T47D (cell line): ENCODE data around the gene BAG2.
A peak's percentile ranks its signal among the peaks of the same experiment; 100 is the strongest.

ENCODE experiments used
- DNase-seq, 2 experiments: peaks; one replicate each; pipeline versions ENCODE4 v3.0.0 to v3.0.0-alpha.2; 2011 to 2012; ENCODE audit warnings: low read depth in 1 of 2, low spot score in 1 of 2
- JUND ChIP-seq: IDR thresholded peaks from 2 replicates; pipeline ENCODE4 v1.6.1; 2012; ENCODE audit warnings: low read depth
- in situ Hi-C: cut with HindIII; loops from 2 replicates; pipeline ENCODE4 v1.10.0; 2016; ENCODE audit warnings: low sequenced_read_pairs, low pct_unique_long_range_greater_than_20kb

The BAG2 gene

DNA sequence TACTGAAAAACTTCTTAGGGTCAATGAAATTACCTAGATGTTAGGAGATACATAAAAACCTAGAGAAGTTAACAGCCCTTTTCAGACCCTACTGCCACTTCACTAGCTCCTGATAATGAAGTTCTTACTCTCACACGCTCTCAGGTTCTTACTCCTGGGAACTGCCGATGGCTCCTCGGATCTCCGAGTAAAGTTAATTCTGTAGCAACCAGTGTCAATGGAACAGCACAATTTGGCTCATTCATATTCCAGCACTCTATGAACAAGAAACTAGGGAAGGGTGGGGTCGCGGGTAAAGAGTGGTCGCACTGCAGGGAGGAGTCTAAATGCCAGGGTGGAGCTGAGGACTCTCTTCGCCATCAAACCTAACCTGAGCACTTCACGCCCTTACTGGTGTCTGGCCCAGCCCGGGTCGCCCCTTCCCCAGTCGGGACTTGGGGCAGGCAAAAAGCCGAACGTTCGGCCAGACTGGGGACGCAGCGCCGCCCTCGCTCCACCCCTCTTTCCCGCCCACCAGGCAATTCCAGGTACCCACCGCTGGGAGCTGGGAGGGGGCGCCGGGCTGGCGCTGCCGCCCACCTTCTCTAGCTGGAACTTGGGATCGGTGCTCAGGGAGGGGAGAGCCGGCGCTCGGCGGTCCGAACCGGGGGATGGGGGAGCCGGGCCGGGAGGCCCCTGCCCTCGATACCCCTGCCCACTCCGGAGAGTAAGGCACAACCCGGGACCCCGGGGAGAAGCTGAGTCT lies 49.2 kb downstream of the BAG2 start:
- in situ Hi-C loops: no loop called here
- peak; percentile 30 to 47 for DNase-seq
- no peak for TF ChIP-seq JUND

DNA sequence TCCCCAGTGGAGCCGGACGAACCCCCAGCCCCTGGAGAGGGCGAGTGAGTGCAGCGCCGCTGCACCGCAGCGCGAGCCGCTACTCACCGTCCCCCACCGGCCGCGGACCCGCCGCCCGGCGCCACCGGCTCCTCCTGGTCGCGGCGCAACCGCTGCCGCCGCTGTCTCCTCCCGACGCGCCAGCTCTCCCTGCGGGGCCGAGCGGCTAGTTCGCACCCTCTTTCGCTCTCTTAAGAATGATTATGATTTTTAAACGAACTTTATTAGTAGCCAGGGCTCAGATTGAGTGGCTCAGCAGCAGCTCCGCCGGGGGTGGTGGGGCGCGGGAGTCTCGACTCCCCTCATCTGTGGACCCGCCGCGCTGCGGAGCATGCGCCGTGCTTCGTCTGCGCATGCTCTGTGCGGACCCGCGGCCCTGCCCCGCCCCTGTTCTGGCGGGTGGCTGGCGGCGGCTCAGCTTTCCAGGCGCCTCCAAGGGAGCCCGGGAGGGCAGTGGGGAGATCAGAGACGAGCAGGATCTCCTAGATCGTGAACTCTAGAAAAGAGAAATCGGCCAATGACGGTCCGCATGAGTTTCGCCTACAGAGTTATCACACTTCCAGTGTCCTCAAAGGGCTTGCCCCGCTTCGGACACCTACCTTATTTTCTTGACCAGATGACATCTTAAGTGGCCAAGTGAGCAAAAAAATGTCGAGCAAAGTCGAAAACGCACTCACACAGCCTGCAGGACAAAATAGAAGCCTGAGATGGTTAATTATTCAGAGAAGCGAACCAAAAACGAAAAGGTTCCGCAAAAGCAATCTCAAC lies 50.0 kb downstream of the BAG2 start, which contains the start of gene RAB23:
RAB23 (minus strand) TSS at position 372 of the 807 bp plus-strand sequence. CDS start 11,927 bp downstream, outside the sequence.
- TF ChIP-seq JUND: no peak
- in situ Hi-C loops: no loop called here
- DNase-seq: peak; percentile 64 to 86

DNA sequence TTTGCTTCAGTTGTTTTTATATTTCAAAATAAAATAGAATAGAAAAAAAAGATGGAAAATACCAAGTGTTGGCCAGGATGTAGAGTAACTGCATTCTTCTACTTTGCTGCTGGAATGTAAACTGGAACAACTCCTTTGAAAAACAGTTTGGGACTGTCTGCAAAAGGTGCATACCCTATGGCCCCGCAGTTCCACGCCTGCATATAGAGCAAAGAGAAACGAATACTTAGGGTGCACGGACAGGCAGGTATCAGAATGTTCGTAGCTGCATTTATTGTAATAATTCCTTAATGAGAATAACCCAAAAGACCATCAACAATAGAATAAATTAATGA lies 50.6 kb downstream of the BAG2 start:
- in situ Hi-C loops: no loop called here
- no peak for DNase-seq
- no peak for TF ChIP-seq JUND

GRCh38 chr6:57224769-57225515 lies 52.8 kb downstream of the BAG2 start:
- in situ Hi-C loops: no loop called here
- no peak for DNase-seq
- no peak for TF ChIP-seq JUND

- DNase-seq: no peak
- TF ChIP-seq JUND: no peak
- in situ Hi-C loops: no loop called here
Measured at GRCh38 chr6:57226221-57226620, 54.1 kb downstream of the BAG2 start.
